ENCODE measurements around the gene TMEM63B. TPM values are rescaled to one million over a fixed set of nuclear protein-coding genes. Genes with fewer than 3 reads are reported as not detected.

Gene TMEM63B
- total and polyA plus RNA-seq, 2 donors (not counting 1 experiment from before 2014, with no cell fraction given): 15.4 to 19.1 TPM

DNA sequence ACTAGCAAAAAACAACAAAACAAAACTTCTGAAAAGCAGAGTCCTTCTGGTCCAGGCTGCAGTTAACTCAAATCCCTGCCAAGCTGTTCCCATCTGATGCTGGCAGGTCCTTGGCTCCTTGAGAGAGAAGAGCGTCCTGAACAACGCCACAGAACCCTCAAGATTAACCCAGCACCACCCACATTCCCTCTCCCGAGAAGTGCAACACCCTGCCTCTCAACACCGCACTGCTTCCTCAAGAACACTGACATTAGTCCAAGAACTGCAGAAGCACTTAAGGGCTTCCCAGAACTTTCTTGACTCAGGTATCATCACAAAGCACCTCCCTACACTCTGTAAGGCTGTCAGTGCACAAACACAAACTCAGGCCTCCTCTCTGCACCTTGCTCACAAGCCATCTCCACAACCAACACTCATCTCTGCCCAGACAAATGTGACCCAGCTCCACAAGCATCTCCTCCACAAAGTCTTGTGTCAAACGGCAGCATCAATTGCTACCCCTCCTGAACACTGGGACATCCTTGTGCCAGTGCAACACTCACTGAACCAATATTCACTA lies 7.6 kb upstream of the TMEM63B start:
- Histone ChIP-seq H2AFZ (ENCODE audit: insufficient read depth, low read depth, low read length, poor library complexity, severe bottlenecking) (no peak overlapping the region), H3K36me3 (replicated peaks in 1 of 2; ENCODE audit: control extremely low read depth in 1 of 2, control insufficient read depth in 1 of 2, extremely low read depth in 1 of 2, insufficient read depth in 2 of 2, low read length in 1 of 2) (peaks cover 0 to 27% of the 10 kb centered on the region in 2 experiments), H3K4me2 (replicated peaks; ENCODE audit: low read depth, low read length, poor library complexity, severe bottlenecking) (no peak overlapping the region), H4K20me1 (ENCODE audit: control insufficient read depth, insufficient read depth, low read length, poor library complexity, severe bottlenecking) (peaks cover 82% of the 10 kb centered on the region), H3K4me1 (ENCODE audit: control insufficient read depth in 2 of 2, insufficient read depth in 2 of 2, low read length in 2 of 2) (peaks cover 15 to 28% of the 10 kb centered on the region in 2 donors), H3K79me2 (ENCODE audit: control insufficient read depth, insufficient read depth, low read length) (peaks cover 89% of the 10 kb centered on the region), H3K9me3 (ENCODE audit: control extremely low read depth in 1 of 3, control insufficient read depth in 2 of 3, insufficient read depth in 1 of 3, low read length in 2 of 3) (no peaks in the 10 kb centered on the region), H3K4me3 (ENCODE audit: control extremely low read depth in 1 of 5, extremely low read depth in 1 of 5, insufficient read depth in 1 of 5, low read depth in 2 of 5, low read length in 4 of 5) (no peak overlapping the region), H3K27ac (ENCODE audit: low read length in 2 of 2) (no peak overlapping the region), H3K27me3 (replicated peaks in 1 of 4; ENCODE audit: control extremely low read depth in 1 of 4, control insufficient read depth in 3 of 4, insufficient read depth in 4 of 4, low read length in 3 of 4) (no peaks in the 10 kb centered on the region), H3K9ac (ENCODE audit: low read length) (no peak overlapping the region)
- H3K4me1 Mint-ChIP-seq: peaks cover 61% of the 10 kb centered on the region
- ATAC-seq (ENCODE audit: low read depth): no peak
- H3K27ac Mint-ChIP-seq: no peak overlapping the region
- CTCF ChIA-PET: interaction anchor here (0.6 to 1.4 kb wide), 2 partner anchors 14 to 40 kb away, joined by 3 read pairs; no protein-coding TSS in a partner anchor
- POLR2A ChIA-PET: no interaction called here
- H3K27me3 Mint-ChIP-seq: no peaks in the 10 kb centered on the region
- no peaks in the 10 kb centered on the region for H3K9me3 Mint-ChIP-seq (ENCODE audit: insufficient read depth)
- TF ChIP-seq CTCF (IDR thresholded peaks at IDR 0.05) (no peak), EZH2 (IDR thresholded peaks at IDR 0.05; ENCODE audit: borderline replicate concordance, insufficient read depth, low read depth, low read length, poor library complexity, severe bottlenecking) (no peak)
- WGBS (ENCODE audit: insufficient coverage): 97% methylated on average over 4 of the region's 5 CpGs
- DNase-seq: no peak
- no peak overlapping the region for H3K4me3 Mint-ChIP-seq
- intact Hi-C loops (cut with micrococcal nuclease): no loop called here

DNA sequence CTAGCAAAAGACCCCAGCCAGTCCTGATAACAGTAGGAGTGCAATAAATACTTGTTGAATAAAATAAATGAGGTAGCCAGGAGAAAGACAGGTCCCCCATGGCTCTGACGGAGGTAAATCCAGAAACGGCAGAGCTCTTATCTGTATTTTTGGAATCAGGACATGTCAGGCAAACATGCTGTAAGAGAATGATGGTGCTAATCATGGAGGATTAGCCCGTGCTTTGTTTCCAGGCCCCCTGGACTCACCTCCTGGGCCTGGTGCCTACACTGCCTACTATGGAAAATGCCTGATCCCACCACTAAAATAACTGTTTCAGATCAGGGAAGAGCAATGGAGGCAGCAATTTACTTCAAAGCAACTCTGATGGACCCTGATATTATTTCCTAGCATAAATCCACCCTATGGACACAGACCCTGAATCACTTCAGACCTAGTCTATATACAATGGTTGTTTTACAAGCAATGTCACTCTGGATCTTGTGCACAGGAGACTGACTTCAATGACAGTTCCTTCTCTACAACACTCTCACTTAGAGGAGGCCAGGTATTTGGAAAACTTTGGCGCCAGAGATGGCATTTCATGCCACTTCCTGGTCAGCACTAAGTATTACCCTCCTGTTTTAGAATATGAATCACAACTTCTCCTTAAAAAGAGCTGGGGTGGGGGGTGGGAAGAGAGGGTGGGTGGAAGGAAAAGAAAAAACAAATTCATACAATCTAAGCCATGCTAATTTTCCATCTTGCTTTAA lies 6.5 kb upstream of the TMEM63B start:
- H3K27ac Mint-ChIP-seq: no peak overlapping the region
- POLR2A ChIA-PET: no interaction called here
- H3K4me1 ChIP-seq (ENCODE audit: control insufficient read depth in 2 of 2, insufficient read depth in 2 of 2, low read length in 2 of 2): peaks cover 21 to 39% of the 10 kb centered on the region in 2 donors
- peaks cover 68% of the 10 kb centered on the region for H3K4me1 Mint-ChIP-seq
- DNase-seq: no peak
- H3K9ac ChIP-seq (ENCODE audit: low read length): no peak overlapping the region
- no peak overlapping the region for H2AFZ ChIP-seq (ENCODE audit: insufficient read depth, low read depth, low read length, poor library complexity, severe bottlenecking)
- H3K9me3 Mint-ChIP-seq (ENCODE audit: insufficient read depth): no peaks in the 10 kb centered on the region
- 90% methylated on average over 2 of the region's 4 CpGs for WGBS (ENCODE audit: insufficient coverage)
- no peak for ATAC-seq (ENCODE audit: low read depth)
- peaks cover 73% of the 10 kb centered on the region for H4K20me1 ChIP-seq (ENCODE audit: control insufficient read depth, insufficient read depth, low read length, poor library complexity, severe bottlenecking)
- no peaks in the 10 kb centered on the region for H3K27me3 Mint-ChIP-seq
- H3K4me3 Mint-ChIP-seq: no peak overlapping the region
- H3K36me3 ChIP-seq (replicated peaks in 1 of 2; ENCODE audit: control extremely low read depth in 1 of 2, control insufficient read depth in 1 of 2, extremely low read depth in 1 of 2, insufficient read depth in 2 of 2, low read length in 1 of 2): peaks cover 0 to 16% of the 10 kb centered on the region in 2 experiments
- no peak overlapping the region for H3K4me3 ChIP-seq (ENCODE audit: control extremely low read depth in 1 of 5, extremely low read depth in 1 of 5, insufficient read depth in 1 of 5, low read depth in 2 of 5, low read length in 4 of 5)
- H3K9me3 ChIP-seq (ENCODE audit: control extremely low read depth in 1 of 3, control insufficient read depth in 2 of 3, insufficient read depth in 1 of 3, low read length in 2 of 3): no peaks in the 10 kb centered on the region
- H3K27me3 ChIP-seq (replicated peaks in 1 of 4; ENCODE audit: control extremely low read depth in 1 of 4, control insufficient read depth in 3 of 4, insufficient read depth in 4 of 4, low read length in 3 of 4): no peaks in the 10 kb centered on the region
- CTCF ChIA-PET: no interaction called here
- TF ChIP-seq CTCF (IDR thresholded peaks at IDR 0.05) (no peak), EZH2 (IDR thresholded peaks at IDR 0.05; ENCODE audit: borderline replicate concordance, insufficient read depth, low read depth, low read length, poor library complexity, severe bottlenecking) (no peak)
- intact Hi-C loops (cut with micrococcal nuclease): no loop called here
- H3K79me2 ChIP-seq (ENCODE audit: control insufficient read depth, insufficient read depth, low read length): peaks cover 90% of the 10 kb centered on the region
- H3K27ac ChIP-seq (ENCODE audit: low read length in 2 of 2): no peak overlapping the region
- H3K4me2 ChIP-seq (replicated peaks; ENCODE audit: low read depth, low read length, poor library complexity, severe bottlenecking): no peak overlapping the region
